ENCODE results near the gene NUDT3.
"Not testable (repeated sequence)": the region's sequence is repeated elsewhere in the genome, so short reads cannot be mapped to it uniquely, and the experiment has no call there.

Gene NUDT3

DNA sequence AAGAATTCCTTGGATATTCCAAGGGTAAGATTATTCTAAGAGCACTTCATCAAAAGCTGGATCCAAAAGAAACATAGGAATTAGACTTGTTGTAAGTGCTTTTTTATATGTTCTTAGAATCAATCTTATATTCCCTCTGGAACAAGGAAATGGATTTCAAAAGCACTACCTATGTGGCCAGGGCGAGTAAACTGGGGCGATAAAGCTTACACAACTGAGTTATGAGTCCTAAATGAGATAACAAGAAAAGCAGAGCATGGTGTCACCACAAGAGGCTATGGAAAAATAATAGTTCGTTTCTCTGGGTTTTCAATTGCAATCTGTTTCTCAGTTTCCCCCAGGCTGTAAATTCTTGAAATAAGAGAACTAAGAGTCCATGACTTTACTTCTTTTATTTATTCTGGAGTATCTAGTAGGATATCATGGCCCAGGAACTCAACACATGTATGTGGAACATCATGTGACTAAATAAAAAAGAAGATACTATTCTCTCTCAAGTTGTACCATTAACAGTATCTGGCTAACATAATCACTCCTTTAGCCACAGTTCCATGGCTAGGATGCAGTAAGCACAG, 51.5 kb downstream of the NUDT3 start:
- no peak for DNase-seq

DNA sequence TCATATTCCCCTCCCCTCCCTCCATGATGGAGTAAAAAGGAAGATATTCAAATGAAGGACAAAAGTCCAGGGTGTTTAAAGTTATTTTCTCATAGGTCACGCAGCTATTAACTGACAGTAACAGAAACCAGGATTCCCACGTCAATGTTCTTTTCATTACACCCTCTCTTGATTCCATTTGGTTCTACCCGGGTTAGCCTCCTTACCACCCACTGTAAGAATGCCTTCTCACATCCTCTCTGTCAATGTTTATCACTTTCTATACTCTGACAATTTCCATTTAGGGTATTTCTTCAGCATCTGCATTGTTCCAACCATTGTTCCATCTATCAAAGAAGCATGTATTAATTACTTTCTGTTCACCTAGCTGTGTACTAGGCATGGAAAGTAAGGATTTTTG, 52.1 kb downstream of the NUDT3 start:
- no peak for DNase-seq

GRCh38 chr6:34339971-34340370, 52.5 kb downstream of the NUDT3 start:
- no peak for DNase-seq

DNA sequence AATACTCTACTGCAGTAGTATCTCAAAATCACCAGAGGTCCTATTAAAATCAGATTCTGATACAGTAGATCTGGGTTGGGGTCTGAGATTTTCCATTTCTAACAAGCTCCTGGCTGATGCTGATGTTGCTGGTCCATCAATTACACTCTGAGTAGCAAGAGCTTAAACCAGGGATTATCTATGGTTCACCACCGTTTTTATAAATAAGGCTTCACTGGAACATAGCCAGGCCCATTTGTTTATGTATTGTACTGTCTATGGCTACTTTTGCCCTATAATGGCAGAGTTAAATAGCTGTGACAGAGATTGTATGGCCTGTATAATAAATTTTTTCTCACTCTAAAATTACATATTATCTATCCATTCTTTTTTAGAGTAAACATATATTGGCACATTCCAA, 53.0 kb downstream of the NUDT3 start:
- no peak for DNase-seq

GRCh38 chr6:34338811-34339210, 53.7 kb downstream of the NUDT3 start:
- DNase-seq, result no peak

- no peak for DNase-seq
Measured at GRCh38 chr6:34338377-34338776, 54.1 kb downstream of the NUDT3 start.

GRCh38 chr6:34334796-34335416, 57.6 kb downstream of the NUDT3 start:
- no peak for DNase-seq

DNA sequence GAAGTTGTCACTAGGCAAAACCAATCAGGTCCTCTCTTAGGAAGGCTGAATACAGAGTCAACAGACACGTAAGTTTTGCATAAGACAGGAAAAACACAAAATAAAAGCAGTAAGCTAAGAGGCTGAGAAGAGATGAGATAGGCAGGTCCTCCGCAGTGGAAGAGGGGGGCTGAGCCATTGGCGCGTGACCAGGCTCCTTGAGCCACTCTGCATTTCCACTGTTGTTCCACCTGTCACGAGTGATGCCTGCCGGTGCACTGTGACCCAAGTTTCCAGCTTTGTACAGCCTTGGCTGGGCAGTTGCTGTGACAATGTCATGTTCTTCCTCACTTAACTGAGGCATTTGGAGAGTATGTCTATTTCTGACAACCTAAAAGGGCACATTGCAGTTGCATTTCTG, 58.6 kb downstream of the NUDT3 start:
- DNase-seq, result no peak

GRCh38 chr6:34332251-34333198, 59.9 kb downstream of the NUDT3 start:
- DNase-seq, result no peak

GRCh38 chr6:34331371-34332050, 61.0 kb downstream of the NUDT3 start:
- no peak for DNase-seq

- DNase-seq, result not testable (repeated sequence)
Measured at GRCh38 chr6:34329814-34330213, 62.7 kb downstream of the NUDT3 start.

- DNase-seq, result no peak
Measured at GRCh38 chr6:34328969-34329368, 63.5 kb downstream of the NUDT3 start.

DNA sequence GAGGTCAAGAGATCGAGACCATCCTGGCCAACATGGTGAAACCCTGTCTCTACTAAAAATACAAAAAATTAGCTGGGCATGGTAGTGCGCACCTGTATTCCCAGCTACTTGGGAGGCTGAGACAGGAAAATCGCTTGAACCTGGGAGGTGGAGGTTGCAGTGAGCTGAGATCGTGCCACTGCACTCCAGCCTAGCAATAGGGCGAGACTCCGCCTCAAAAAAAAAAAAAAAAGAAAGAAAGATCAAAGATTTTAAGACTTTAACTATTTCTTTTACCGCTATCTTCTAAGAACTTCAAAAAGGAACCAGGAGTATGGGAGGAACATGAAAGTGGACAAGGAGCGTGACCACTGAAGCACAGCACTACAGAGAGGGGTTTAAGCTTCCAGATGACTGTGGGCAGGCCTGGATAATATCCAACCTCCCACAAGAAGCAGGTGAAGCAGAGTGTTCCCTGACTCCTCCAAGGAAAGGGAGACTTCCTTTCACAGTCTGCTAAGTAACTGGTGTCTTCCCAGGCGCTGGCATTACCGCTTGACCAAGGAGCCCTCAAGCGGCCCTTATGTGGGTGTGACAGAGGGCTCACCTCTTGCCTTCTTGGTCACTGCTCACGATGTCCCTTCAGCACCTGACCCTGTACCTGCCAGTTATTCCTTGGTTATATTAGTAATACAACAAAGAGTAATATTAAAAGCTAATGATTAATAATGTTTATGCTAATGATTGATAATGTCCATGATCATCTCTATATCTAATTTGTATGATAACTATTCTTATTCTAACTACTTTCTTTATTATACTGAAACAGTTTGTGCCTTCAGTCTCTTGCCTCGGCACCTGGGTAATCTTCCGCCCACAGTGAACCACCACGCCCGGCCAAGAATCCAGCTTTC, 64.9 kb downstream of the NUDT3 start:
- DNase-seq, result not testable (repeated sequence)

DNA sequence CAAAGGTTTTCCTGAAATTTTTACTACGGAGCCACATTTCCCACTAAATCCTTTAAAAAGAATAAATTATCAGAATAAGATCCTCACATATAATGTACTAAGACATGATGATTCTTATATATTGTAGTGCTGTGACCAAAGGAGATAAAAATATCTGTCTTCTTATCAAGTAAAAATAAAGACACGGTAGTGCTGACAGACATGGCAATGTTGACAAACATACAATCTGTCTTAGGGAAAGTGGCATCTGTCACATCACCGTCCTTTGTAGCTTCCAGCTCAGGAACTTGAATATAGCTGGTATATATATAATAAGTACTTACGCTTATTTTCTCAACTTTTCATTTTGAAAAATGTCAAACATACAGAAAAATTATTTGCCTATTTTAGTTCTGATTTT, 66.8 kb downstream of the NUDT3 start:
- DNase-seq, result no peak

- DNase-seq, result peak in 1 of 2 experiments; percentile 41
Measured at GRCh38 chr6:34324738-34325444, 67.6 kb downstream of the NUDT3 start.

DNA sequence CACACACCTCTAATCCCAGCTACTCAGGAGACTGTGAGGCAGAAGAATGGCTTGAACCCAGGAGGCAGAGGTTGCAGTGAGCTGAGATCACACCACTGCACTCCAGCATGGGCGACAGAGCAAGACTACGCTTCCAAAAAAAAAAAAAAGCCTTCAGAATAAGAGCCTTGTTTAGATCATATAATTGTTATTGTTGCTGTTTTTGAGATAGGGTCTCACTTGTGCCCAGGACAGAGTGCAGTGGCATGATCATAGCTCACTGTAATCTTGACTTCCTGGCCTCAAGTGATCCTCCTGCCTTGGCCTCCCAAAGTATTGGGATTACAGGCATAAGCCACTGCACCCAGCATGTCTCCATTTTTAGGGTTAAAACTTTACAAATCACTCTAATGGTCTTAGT, 68.2 kb downstream of the NUDT3 start:
- not testable (repeated sequence) for DNase-seq

DNA sequence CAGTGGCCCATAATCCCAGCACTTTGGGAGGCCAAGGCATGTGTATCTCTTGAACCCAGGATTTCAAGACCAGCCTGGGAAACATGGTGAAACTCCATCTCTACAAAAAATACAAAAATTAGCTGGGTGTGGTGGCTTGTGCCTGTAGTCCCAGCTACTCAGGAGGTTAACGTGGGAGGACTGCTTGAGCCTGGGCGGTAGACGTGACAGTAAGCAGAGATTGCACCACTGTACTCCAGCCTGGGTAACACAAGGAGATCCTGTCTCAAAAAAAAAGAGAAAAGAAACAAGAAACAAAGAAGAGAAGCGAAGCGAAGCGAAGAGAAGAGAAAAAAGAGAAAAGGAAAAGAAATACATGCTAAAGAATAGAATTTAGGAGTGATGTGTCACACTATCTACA, 69.2 kb downstream of the NUDT3 start:
- no peak for DNase-seq

GRCh38 chr6:34322732-34323131, 69.7 kb downstream of the NUDT3 start:
- DNase-seq, result no peak

- no peak for DNase-seq
Measured at GRCh38 chr6:34321821-34322220, 70.6 kb downstream of the NUDT3 start.

- no peak for DNase-seq
Measured at GRCh38 chr6:34319471-34319885, 73.0 kb downstream of the NUDT3 start.

All from NCI-H187 (cell line).